HG03439 (cell line): ENCODE data around the gene SUSD6.

ENCODE experiments used
- ATAC-seq: cut with Tn5 transposase; IDR thresholded peaks from one replicate; pipeline ENCODE4 v1.9.1; 2021; ENCODE audit warnings: mild to moderate bottlenecking, moderate library complexity; ENCODE audit not compliant: unreplicated experiment

The SUSD6 gene

GRCh38 chr14:69753860-69754259 is 142.5 kb downstream of the SUSD6 start:
- ATAC-seq: no peak

DNA sequence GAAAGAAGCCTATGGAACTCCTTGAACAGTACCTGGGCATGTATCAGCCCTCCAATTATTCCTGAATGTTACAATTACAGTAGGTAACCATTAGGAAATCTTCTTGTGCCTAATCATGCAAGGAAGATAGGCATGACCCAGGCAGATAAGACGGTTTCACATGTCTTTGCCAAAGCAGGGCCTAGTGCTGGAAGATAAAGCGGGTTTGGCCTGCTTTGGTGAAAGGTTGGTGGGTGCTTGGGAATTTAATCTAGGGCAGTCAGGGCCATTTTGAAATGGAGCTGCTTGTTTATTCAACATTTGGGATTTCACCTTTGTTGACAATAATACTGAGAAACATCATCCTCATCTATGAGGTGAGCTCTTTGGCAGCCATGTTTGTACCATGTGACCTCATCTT is 143.1 kb downstream of the SUSD6 start:
- no peak for ATAC-seq

GRCh38 chr14:69755296-69755695 is 143.9 kb downstream of the SUSD6 start:
- ATAC-seq: no peak

DNA sequence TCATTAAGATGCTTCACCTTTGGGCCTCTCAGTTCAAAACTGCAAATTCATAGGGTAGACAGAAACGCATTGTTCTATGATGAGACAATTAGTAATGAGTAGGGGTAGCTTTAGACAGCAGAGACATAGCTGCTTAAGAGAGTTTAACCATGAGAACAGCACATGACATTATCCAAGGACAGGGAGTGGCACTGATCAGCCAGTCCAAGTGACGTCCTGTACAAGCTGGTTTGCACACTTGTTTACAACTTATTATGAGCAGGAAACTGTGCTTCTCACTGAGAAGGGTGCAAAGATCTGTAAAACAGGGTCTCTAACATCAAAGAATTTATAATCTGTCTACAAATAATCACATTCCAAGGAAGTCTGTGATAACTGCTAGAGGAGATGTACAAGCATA is 144.4 kb downstream of the SUSD6 start:
- ATAC-seq: no peak

DNA sequence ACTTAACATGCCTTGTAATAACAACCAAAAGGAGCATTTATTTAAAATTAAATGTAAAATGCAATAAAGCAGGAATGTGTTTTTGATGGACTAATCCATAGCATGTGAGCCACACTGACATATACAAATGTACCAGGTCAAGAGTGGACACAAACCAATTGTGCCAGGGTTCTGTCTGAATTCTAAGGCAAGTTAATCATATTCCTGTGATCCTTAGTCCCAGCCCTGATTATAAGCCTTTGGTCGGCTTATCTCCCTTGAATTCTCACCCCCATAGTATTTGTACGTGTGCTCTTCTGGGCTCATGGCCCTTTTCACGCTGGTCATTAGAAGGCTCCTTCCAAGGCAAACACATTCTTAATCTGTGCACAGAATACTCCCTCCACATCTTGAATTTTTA is 144.9 kb downstream of the SUSD6 start:
- no peak for ATAC-seq

GRCh38 chr14:69760810-69761209 is 149.4 kb downstream of the SUSD6 start:
- no peak for ATAC-seq

- ATAC-seq: no peak
Measured at GRCh38 chr14:69763761-69764510, 152.5 kb downstream of the SUSD6 start.
